GM21619 (cell line): ENCODE data around the gene RNF144B.
"Not testable (repeated sequence)": the region's sequence is repeated elsewhere in the genome, so short reads cannot be mapped to it uniquely, and the experiment has no call there.

ENCODE experiments used
- ATAC-seq: cut with Tn5 transposase; IDR thresholded peaks from one replicate; pipeline ENCODE4 v1.9.1; 2021; ENCODE audit not compliant: unreplicated experiment

Gene RNF144B

DNA sequence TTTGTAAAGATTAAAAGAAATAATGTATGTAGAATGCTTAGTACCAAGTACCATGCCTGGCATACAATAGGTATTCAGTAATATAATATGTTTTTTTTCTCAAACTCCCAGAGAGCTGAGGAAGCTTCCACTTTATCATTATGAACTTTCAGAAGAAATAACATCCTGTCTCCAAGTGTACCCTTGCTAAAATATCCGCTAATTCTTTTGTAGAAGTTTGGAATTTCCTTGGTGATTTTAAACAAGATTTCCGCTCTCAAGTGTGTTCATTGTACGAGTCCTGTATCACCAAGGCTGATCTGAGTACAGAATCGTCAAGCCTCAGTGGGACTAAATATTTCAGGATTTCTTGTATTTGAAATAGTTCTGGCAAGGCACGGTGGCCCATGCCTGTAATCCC, 16.1 kb upstream of the RNF144B start:
- ATAC-seq: no peak

DNA sequence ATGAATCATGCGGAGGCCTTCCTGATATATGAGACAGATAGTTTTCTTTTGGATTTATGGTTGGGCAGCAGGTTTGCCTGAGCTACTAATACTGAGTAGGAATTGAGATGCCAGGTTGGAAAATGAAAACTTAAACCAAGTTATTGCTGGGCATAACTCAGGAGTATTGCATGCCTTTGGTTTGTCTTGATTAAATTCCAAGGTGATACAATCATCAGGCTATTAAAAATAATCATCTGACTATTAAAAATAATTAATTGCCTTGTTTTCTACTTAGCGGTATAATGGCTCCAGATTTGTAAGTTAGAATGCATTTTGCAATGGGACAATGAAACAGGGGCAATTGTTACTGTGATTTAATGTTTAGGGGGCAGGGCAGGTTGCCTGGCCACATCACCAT, 15.5 kb upstream of the RNF144B start:
- ATAC-seq: no peak

DNA sequence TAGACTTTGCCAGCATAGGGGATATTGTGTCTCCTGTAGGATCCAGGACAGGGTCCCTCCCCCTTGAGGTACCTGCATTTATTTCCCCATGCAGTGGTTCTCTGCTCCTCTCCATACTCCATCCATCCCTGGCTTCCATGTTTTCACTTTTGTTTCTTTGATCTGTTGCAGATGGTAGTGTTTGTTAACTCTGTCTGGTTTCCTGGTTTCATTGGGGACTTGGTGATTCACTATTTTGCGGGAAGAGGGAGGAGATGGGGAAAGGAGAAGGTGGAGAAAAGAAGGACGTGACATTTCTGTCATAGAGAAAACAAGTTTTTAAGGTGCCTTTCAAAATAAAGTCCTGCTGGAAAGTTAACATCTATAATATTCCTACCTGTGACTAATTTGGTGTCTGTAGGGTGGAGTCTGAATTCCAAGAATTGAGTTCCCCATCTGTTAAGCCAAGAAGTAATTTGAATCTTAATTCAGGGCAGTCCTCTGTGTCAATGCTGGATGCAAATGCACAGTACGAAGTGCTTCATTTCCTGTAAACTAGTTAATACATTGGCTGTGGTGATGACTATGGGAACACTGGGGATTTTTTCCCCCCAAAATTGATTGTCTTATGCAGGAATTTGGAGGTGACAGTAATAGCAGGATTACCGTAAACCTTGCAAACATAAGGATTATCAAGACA, 6.9 kb upstream of the RNF144B start:
- no peak for ATAC-seq

DNA sequence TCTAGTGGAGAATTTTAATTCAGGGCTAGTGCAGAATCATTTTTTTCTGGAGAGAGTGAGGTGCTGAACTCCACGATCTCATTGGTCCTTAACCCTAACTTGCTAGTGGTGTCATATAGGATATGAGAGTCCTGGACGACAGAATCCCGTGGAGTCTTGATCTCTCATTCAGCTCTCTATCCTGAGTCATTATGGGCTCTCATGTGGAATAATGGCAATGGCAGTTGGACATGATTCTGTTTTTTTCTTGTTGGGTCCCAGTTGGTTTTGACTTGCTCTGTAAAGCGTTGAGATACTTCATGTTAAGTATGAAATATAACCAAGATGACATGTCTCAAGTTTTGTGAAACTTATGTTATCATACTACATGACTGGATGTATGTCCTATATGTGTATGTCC, 6.3 kb upstream of the RNF144B start:
- ATAC-seq: no peak

DNA sequence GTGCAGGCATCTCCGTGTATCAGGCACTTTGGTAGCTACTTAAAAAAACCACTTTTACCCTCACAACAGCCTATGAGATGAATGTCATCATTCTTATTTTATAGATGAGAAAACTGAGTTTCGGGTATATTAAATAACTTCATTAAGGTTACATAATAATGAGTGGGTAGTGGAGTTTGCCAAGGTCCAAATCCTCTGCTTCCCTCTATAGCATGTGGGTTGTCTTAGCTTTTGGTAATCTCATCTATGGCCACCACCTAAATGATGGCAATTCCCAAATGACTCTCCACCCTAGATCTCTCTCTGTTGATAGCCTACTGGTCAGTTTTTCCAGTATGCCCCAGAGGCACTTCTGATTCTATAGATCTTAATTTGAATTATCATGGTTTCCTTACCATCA, 3.7 kb upstream of the RNF144B start:
- no peak for ATAC-seq

DNA sequence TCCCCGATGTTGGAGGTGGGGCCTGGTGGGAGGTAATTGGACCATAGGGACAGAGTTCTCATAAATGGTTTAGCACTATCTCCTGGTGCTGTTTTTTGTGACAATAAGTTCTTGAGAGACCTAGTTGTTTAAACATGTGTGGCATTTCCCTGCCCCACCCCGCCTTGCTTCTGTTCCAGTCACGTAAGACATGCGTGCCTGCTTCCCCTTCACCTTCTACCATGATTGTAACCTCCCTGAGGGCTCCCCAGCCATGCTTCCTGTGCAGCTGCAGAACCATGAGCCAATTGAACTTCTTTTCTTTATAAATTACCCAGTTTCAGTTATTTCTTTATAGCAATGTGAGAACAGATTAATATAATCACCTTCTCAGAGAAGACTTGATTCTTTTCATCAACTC, 2.5 kb upstream of the RNF144B start:
- no peak for ATAC-seq

DNA sequence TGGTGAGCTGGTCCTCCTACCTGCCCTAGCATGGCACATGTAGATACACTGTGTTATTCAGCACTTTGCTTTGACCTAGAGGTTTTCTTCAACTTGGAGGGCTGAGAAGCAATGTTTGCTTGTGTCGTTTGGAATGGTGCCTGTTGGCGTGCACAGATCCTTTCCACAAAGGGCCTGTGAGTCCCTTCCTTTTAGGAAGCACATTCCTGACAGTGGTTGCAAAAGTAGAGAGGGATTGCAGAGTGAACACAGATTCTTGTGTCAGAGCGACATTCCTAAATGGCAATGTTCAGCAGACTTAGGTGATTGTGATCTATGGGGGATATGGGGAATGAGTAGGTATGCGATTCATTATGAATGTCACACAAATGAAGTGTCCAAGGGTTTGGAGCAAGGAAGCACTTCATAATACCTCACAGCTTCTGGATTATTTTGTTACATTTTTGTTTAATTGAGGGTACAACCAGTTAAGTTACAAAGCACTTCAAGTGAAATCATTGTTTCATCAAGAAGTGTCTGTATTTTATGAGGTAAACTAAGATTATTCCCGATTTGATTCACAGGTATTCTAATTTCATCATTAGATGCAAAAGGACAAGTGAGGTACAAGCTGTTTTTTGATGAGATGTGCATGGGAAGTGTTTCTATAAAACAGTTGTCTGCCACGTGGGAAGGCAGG, 713 bp upstream of the RNF144B start:
- no peak for ATAC-seq

DNA sequence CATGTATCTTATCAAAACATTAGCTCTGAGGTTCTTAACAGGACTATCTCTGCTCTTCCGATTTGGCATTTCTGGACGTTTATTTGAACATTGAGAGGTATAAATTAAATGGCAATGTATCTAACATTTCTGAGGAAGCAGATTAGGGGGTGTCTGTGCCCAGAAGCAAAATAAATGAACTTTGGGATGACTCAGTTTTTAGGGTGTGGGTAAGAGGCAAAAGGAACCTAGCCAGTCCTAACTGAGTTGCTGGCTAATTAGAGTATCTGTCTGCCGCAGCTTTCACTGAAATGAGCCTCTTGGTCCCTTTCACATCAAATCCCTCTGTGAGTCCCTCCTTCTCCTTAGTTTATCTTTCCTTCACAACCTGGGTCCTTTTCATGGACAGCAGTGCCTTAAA, 1.1 kb downstream of the RNF144B start:
- no peak for ATAC-seq

DNA sequence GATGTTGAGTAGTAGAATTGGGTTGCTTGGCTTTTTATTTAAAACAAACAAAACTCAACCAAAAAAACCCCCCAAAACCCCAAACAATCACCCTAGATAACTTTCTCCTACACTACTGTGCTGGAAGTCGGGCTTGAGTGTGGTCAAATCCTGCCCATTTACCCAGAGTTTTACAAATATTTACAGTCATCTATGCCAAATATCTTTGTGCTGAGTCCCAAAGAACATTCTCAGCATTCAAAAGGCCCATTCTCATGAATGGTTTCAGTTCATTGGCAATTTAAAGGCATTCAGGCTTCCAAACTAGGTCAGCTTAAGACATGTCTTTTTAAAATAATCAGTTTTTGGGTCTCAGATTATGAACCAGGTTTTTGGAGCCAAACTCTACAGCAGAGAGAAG, 1.8 kb downstream of the RNF144B start:
- no peak for ATAC-seq

DNA sequence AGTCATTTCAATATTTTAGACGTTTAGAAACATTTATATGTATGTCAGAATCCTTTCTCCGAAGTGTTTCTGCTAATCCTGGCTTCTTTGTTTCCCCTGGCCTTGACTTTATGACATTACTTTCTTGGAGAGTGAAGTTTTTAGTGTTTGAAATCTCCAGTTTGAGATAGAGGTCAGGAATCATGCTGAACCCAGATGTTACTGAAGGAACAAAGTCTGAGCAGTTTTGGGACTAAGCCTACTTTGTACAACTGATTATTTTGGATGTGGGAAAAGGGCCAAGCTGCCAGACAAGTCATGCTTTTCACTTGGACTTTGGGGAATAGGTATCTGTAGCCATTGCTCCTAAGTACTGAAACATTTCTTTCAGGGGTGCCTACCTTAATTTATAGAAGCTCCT, 2.3 kb downstream of the RNF144B start:
- no peak for ATAC-seq

DNA sequence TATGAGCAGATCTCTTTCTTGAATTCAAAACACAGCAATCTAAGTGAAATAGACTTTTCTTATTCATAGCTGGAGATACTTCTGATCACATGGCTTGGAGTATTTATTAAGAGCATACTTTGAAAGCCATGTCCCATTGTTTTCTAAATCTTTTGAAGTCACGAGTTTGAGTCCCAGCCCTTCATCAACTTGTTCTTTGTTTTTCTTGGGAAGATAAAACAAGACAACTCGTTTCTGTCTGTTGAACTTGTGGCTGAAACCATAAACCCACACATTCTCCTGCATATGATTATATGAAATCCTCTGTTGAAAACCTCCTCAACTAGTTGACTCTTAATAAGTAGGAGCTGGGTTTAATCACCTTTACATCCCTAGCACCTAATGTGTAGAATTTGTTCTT, 3.3 kb downstream of the RNF144B start:
- ATAC-seq: no peak

DNA sequence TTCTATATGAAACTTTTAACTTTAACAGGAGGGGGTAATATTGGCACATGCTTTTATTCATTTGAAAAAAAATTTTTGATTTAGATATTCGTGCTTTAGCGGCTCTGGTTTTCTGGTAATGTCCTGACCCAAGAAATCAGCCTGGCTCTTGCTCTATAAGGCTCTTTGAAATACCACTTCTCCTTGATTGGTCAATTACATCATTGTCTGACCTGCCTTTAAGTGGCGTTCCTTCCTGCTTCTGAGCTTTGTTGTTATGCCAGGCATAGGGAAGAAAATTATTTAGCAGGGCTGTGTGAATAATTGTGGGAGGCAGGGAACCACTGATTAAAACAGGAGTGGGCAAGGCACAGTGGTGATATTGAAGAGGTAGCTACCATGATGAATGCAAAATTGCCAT, 3.9 kb downstream of the RNF144B start:
- no peak for ATAC-seq

DNA sequence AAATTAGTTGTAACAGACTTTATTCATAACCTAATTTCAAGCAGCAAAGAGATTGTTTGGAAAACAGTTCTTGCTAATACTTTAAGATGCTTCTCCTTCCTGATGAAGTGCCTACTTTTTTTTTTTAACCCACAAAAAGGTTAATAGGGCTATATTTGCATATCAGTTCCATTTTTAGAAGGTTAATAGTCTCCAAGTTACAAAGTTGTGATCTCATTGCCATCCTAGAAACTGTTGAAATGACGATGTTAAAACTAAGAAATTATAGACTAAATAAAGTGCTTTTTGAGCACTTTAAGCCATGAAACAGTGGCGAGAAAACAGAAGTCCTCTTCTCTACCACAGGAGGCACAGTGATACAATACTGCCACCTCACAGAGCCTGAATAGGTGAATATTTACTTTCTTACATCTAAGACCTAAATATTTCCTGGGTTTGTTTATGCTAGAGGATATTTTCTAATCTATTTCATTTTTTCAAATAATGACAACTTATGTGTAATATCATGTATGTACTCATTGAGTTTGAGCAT, 5.3 kb downstream of the RNF144B start:
- ATAC-seq: no peak

DNA sequence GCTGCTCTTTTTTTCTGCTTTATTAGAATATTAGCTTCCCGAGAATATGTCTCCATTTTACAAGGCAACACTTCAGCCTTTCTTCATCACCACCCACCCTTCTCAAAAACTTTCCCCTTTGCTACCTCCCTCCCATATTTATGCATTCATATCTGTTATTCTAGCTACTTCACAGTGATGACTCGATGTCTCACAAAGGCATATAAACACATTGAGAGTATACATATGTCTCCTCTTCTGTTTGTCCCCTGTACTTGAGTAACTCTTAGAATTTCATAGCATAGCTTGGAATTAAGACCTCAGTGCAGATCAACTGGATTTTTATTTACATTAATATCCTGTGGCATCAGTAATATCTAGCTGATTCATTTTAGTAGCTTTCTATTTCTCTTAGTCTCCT, 6.5 kb downstream of the RNF144B start:
- no peak for ATAC-seq

DNA sequence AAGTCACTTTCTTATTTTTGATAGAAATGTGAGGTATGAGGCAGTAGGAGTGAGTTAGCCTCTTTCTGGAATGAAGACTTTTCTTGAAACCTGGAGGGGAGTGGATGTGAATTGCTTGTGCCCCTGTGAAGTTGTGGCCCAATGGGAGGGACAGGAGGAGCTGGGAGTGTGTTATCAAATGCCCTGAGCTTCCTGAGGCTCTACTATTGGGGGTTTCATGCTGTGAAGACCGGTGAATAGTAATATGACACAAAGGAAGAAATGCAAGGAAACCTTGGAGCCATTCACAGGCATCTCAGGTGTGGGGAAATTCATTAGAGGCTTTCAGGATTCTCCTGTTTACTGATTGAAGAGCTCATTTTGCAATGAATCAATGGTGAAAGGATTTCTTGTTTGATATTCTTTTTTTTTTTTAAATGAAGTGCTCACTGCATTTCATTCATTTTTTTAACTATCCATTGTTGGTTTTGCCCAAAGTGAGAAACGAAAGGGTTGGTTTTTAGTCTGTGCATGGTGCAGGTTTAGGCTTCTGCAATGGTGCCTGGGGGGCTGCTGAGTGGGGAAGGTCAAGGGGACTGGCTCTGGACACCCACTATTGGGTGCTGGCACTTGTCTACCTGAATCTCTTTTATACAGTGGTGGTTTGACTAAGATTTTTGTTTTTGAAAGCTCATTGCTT, 8.2 kb downstream of the RNF144B start:
- ATAC-seq: no peak

DNA sequence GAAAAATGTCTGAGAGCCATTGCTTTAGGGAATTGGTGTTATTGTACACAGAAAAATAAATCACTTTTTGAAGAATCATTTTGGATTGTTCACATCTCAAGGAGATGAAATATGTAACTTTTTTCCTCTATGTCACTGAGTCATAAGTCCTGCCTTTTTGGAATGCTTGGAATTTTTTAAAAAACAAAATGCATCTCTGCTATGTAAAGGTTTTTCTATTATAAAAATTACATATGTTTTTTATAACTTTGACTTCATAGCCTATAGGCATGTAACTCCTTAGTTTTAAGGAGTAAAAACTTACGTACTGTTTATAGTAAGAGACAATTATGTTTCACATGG, 8.7 kb downstream of the RNF144B start:
- no peak for ATAC-seq

DNA sequence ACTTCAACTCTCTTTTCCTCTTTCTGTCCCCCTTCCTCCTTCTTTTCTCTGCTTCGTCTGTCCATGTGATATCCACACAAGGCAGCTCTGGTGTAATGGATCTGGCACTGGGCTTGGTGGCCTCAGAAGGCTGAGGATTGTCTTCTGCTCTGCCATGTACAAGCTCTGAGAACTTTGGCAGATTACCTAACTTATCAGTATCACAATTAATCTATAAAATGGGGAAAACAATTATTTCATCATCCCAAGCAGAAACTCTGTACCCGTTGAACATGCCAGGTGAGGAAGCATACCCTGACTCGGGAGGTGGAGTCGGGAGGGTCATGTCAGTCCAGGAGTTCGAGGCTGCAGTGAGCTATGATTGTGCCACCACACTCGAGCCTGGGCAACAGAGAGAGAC, 10.6 kb downstream of the RNF144B start:
- ATAC-seq: no peak

DNA sequence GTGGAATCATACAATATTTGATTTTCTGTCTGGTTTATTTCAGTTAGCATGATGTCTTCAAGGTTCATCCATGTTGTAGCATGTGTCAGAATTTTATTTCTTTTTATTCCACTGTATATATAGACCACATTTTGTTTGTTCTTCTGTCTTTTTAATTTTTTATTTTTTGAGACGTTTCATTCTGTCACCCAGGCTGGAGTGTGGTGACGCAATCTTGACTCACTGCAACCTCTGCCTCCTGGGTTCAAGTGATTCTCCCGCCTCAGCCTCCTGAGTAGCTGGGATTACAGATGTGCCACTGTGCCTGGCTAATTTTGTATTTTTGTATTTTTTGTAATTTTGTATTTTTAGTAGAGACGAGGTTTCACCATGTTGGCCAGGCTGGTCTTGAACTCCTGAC, 11.1 kb downstream of the RNF144B start:
- ATAC-seq: not testable (repeated sequence)

DNA sequence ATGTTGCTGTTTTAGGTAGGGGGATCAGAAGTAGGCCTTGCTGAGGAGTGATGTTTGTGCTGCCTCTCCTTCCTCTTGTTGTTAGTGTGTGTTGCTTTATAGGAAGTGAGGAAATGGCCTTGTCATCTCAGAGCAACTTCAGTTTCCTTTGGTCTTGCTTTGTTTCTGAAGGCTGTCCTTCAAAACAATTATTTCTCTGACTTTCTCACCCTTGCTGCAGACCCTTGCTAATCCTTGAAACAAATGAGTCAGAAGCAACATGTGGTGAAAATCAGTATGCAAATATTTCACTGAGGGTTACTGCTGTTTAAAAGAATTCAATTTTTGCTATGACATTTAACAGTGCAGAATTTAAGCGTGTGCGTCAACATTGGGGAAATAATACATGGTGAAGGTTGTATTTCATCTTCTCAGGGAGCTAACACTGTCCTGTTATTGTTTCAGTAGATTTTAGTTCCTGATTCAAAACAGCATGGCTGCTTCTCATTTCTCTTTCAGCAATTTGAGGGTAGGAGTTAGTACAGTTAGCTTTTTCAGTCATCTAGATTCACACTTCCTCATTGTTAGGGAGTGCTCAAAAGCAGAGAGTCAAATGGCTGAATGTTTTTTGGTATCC, 13.8 kb downstream of the RNF144B start:
- ATAC-seq: peak; percentile 84

DNA sequence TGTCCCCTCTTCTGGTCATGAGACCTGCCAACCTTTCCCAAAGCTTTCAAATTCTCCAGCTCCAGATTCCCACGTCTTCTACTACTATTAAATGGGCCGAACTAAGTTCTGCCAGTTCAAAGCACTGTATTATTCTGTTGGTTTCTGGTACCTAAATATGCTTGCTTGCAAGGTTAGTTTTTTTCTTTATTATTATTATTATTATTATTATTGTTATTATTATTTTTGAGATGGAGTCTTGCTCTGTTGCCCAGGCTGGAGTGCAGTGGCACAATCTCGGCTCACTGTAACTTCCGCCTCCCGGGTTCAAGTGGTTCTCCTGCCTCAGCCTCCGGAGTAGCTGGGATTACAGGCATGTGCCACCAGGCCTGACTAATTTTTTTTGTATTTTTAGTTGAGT, 17.8 kb downstream of the RNF144B start:
- ATAC-seq: not testable (repeated sequence)

DNA sequence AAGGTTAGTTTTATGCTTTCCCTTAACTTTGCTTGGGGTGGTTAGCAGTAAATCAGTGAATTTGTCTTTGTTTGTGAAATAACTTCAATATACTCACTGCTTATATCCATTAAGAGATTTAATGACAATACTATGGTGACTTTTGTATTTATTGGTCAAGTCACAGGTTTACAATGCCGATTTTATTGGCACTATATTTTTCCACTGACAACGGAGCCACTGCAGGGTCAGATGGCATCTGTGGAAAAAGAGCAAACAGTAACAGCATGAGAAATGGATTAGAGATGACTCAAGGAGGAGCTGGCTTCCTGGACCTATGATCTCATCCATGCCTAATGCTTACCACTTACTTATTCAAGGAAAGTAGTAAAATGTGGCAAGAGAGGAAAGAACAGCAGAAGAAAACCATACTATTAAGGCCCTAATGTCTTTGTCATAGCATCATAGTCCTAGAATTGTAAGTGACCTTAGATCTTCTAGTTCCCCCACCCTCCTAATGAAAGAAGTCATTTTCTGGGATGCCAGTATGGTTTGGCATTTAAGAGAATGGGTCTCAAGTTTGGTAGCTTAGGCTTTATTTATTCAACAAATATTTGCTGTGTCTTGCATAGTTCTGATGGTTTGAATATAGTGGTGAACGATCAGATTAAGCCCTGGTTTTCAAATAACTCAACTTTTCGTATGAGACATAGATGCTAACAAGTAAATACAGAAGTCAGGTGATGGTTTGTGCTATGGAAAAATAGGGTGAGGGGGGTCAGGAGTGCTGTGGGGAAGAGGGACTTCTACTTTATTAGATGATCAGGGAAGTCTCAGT, 18.5 kb downstream of the RNF144B start:
- no peak for ATAC-seq
